Heart left ventricle (tissue), 16 donors: Measurements from ENCODE around the gene ANKRD11. TPM values are rescaled to one million over a fixed set of nuclear protein-coding genes. Genes with fewer than 3 reads are reported as not detected.
A peak's percentile ranks its signal among the peaks of the same experiment; 100 is the strongest.

Experiments used
- ATAC-seq, 4 donors: fragments of 200-7000 bp; cut with Tn5 transposase; one replicate each; pipeline ENCODE4 v1.9.1; 2020 to 2022; ENCODE audit warnings: moderate library complexity in 4 of 4, mild to moderate bottlenecking in 3 of 4, moderate number of reproducible peaks in 1 of 4
- DNase-seq, 5 donors: peaks; one replicate each; pipeline ENCODE4 v3.0.0-alpha.2; 2020
- H3K27ac ChIP-seq, 12 donors: fragments of 200-600 bp; sonication (generic) in 4 of 12; one replicate each; pipeline versions ENCODE4 v1.5.0 to v1.8.0; 2016 to 2022; ENCODE audit warnings: mild to moderate bottlenecking in 2 of 12
- H3K27me3 ChIP-seq, 9 donors: fragments of 200-600 bp; sonication (generic) in 2 of 9; one replicate each; pipeline versions ENCODE4 v1.5.1 to v1.8.0; 2016 to 2022; ENCODE audit warnings: mild to moderate bottlenecking in 3 of 9
- H3K36me3 ChIP-seq, 9 donors: fragments of 200-600 bp; sonication (generic) in 2 of 9; one replicate each; pipeline versions ENCODE4 v1.5.0 to v1.8.0; 2018 to 2022; ENCODE audit warnings: mild to moderate bottlenecking in 2 of 9
- H3K4me1 ChIP-seq, 12 donors: fragments of 200-600 bp; sonication (generic) in 4 of 12; one replicate each; pipeline versions ENCODE4 v1.5.0 to v1.8.0; 2016 to 2022; ENCODE audit warnings: mild to moderate bottlenecking in 3 of 12
- H3K4me3 ChIP-seq, 12 donors: fragments of 200-600 bp; sonication (generic) in 4 of 12; one replicate each; pipeline versions ENCODE4 v1.5.0 to v1.8.0; 2017 to 2022; ENCODE audit warnings: mild to moderate bottlenecking in 9 of 12, moderate library complexity in 4 of 12
- H3K9me3 ChIP-seq, 12 donors: fragments of 200-600 bp; sonication (generic) in 4 of 12; one replicate each; pipeline versions ENCODE4 v1.5.0 to v1.8.0; 2016 to 2022; ENCODE audit warnings: mild to moderate bottlenecking in 1 of 12
- POLR2A ChIP-seq, 2 donors: fragments of 450-650 bp; IDR thresholded peaks; one replicate each; pipeline ENCODE4 v1.6.1; 2017; ENCODE audit warnings: antibody characterized with exemption in 2 of 2, mild to moderate bottlenecking in 2 of 2, moderate library complexity in 2 of 2
- WGBS, 4 donors: extraction: QIAGEN DNeasy Blood & Tissue Kit in 2 of 4; methylation state at CpG; one replicate each; pipeline versions ENCODE4 v1.1.5 to v1.1.7; 2013 to 2018; 5-methylcytosine and 5-hydroxymethylcytosine counted together
- intact Hi-C, 10 donors: fragments of 100-400 bp; cut with DNase I; formaldehyde crosslinking; loops; one replicate each; pipeline versions ENCODE4 v1.11.1 to v1.14.2; 2022
- polyA plus RNA-seq, 2 donors: library from polyadenylated mRNA; stranded (reverse); fragments of 200-250 nt; gene quantifications; one replicate each; pipeline ENCODE4 v1.2.3, GENCODE V29; 2013
- total RNA-seq, 9 donors: library from RNA; depleted of rRNA in 2 of 9; stranded (reverse); fragments of >200 nt in 2 of 9; fragmentation: NEBNext Ultra II Directional in 3 of 9; extraction: Animal tissue kit (Norgen Biotek cat#: 25700) in 3 of 9; gene quantifications; one replicate each; pipeline versions ENCODE4 v1.1.0 to v1.2.4, GENCODE V29; 2016 to 2023
- TF ChIP-seq, protein P1 (sequence below), 12 donors: fragments of 200-600 bp; sonication (generic) in 4 of 12; IDR thresholded peaks; one replicate each; pipeline versions ENCODE4 v1.5.0 to v1.8.0; 2018 to 2022; ENCODE audit warnings: antibody characterized with exemption in 12 of 12, mild to moderate bottlenecking in 5 of 12
- donor health status: ischemic (EF 13 %, LVEDD 7.1; RV severe dilation, severe dysfunction).
- donor health status: healthy with polysubstance abuse.
- donor health status: DM: no; HTN: yes; CAD: no.
- donor health status: DM: no; HTN: no; CAD: no.
- donor health status: ischemic (EF 25% LVEDD 6.9; RV normal size, moderate dysfunction).
- donor health status: ischemic (EF 25% LVEDD 5.7; RV mildly dilated, moderate dysfunction).
- donor health status: healthy.
- donor health status: DM: yes; HTN: yes; CAD: no.
- donor health status: ischemic (EF 35%, LVEDD 5.7; RV mildly dilated, moderate dysfunction).
- donor health status: nonischemic (EF 11% LVEDD 7.7; RV severe dilation, severe dysfunction).
- donor health status: DM: yes; HTN: yes; CAD: no.
- donor health status: PGD.
- donor health status: ischemic (EF 29% LVEDD 5.4; RV normal size, mild dysfunction).
- donor health status: nonischemic (EF 23%, LVEDD 6.1; RV moderate dilation, normal function).

ANKRD11 gene
- total and polyA plus RNA-seq, 11 donors, result 53.6 to 123 (median 67.7) TPM

DNA sequence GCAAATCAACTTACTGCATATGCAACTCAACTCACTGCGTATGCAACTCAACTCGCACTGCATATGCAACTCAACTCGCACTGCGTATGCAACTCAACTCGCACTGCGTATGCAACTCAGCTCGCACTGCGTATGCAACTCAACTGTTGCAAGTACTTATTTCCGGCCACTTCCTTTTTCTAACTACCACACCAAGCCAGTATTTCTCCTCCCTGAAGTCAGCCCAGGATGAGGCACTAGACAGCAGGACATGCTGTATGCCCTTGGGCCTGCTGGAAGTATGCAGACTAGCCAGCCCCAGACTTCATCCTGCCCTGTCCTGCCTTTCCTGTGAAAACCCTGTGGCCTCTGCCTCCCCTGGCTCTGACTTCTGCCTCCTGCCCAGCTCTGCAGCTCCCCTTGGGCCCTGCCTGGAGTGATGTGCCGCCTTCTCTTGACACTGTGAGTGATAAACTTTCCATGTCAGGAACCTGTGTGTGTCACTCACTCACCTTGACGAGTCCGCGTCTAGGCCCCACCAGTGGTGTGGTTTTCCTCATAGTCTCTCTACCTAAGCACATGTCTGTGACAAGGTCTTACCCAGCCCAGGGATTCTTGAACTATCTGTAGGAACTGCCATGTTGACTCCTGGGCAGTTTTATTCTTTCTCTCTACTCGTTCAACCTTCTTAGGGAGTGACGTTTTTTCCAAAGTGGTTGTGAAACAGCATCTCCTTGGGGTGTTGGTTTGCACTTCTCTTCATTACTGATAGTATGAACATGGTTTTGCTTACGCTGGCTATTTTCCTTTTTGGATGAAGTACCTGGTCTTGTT is 256.5 kb downstream of the ANKRD11 start:
- peaks cover 0 to 9% (median 0%) of the 10 kb centered on the region in 12 donors for H3K9me3 ChIP-seq
- H3K27me3 ChIP-seq, result no peaks in the 10 kb centered on the region
- ATAC-seq (peak in 1 of 4 donors; percentile 32), DNase-seq (no peak)
- intact Hi-C loops, result no loop called here
- peaks cover 0 to 9% (median 0%) of the 10 kb centered on the region in 12 donors for H3K4me1 ChIP-seq
- peaks cover 0 to 50% (median 33%) of the 10 kb centered on the region in 9 donors for H3K36me3 ChIP-seq
- H3K4me3 ChIP-seq, result no peak overlapping the region
- 94 to 96% (median 95%) methylated on average over 16 of the region's 16 CpGs for WGBS, 4 donors
- TF ChIP-seq POLR2A (IDR thresholded peaks at IDR 0.05), result no peak
- TF ChIP-seq, protein P1, sequence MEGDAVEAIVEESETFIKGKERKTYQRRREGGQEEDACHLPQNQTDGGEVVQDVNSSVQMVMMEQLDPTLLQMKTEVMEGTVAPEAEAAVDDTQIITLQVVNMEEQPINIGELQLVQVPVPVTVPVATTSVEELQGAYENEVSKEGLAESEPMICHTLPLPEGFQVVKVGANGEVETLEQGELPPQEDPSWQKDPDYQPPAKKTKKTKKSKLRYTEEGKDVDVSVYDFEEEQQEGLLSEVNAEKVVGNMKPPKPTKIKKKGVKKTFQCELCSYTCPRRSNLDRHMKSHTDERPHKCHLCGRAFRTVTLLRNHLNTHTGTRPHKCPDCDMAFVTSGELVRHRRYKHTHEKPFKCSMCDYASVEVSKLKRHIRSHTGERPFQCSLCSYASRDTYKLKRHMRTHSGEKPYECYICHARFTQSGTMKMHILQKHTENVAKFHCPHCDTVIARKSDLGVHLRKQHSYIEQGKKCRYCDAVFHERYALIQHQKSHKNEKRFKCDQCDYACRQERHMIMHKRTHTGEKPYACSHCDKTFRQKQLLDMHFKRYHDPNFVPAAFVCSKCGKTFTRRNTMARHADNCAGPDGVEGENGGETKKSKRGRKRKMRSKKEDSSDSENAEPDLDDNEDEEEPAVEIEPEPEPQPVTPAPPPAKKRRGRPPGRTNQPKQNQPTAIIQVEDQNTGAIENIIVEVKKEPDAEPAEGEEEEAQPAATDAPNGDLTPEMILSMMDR (IDR thresholded peaks at IDR 0.05), result no peak
- H3K27ac ChIP-seq, result no peak overlapping the region

DNA sequence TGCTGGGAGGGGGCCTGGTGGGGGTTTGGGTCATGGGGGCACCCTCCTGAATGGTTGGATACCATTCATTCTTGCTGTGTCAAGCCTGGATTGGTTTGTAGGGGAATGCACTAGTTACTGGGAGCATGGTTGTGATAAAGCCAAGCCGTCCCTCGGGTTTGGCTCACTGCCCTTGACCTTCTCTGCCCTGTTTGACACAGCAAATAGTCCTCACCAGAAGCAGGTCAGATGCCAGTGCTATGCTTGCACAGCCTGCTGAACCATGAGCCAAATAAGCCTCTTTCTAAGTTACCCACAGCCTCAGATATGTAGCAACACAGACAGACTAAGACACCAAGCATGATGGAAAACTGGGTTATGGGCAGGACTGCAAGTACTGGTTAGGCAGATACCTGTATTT is 258.3 kb downstream of the ANKRD11 start:
- H3K36me3 ChIP-seq, result peaks cover 4 to 68% (median 51%) of the 10 kb centered on the region in 9 donors
- ATAC-seq (peak in 2 of 4 donors; percentile 15 to 30), DNase-seq (no peak)
- no peak for TF ChIP-seq POLR2A (IDR thresholded peaks at IDR 0.05)
- TF ChIP-seq, protein P1 (IDR thresholded peaks at IDR 0.05), result no peak
- WGBS, 4 donors, result 53 to 74% (median 64%) methylated on average over 2 of the region's 2 CpGs
- no peaks in the 10 kb centered on the region for H3K27me3 ChIP-seq
- H3K9me3 ChIP-seq, result peaks cover 0 to 26% (median 0%) of the 10 kb centered on the region in 12 donors
- no peak overlapping the region for H3K27ac ChIP-seq
- no peak overlapping the region for H3K4me3 ChIP-seq
- H3K4me1 ChIP-seq, result peaks cover 0 to 9% (median 0%) of the 10 kb centered on the region in 12 donors
- intact Hi-C loops, result no loop called here

DNA sequence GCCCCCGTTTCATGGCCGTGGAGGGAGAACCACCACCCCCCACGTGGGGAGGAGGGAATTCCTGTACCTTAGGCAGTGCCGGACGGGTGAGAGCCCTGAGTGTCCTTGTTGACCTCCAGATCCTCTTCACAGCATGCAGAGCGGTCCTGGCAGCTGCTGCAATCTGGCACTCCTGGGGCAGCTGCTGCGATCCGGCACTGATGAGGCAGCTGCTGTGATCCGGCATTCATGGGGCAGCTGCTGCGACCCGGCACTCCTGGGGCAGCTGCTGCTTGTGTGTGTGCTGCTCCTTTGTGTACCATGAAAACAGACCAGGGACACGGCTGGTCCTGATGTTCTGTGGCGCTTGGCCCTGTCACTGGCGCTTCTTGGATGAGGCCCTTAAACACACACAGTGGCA is 260.1 kb downstream of the ANKRD11 start:
- ATAC-seq (peak in 3 of 4 donors; percentile 39 to 74 (median 63)), DNase-seq (peak in 1 of 5 donors; percentile 34)
- Histone ChIP-seq H3K27me3 (no peaks in the 10 kb centered on the region), H3K4me1 (peaks cover 0 to 9% (median 0%) of the 10 kb centered on the region in 12 donors), H3K9me3 (peaks cover 0 to 31% (median 0%) of the 10 kb centered on the region in 12 donors), H3K27ac (no peak overlapping the region), H3K36me3 (peaks cover 4 to 85% (median 70%) of the 10 kb centered on the region in 9 donors), H3K4me3 (no peak overlapping the region)
- TF ChIP-seq, protein P1 (IDR thresholded peaks at IDR 0.05), result no peak
- TF ChIP-seq POLR2A (IDR thresholded peaks at IDR 0.05), result no peak
- WGBS, 4 donors, result 71 to 75% (median 74%) methylated on average over 10 to 14 of the region's 14 CpGs
- intact Hi-C loops, result no loop called here

DNA sequence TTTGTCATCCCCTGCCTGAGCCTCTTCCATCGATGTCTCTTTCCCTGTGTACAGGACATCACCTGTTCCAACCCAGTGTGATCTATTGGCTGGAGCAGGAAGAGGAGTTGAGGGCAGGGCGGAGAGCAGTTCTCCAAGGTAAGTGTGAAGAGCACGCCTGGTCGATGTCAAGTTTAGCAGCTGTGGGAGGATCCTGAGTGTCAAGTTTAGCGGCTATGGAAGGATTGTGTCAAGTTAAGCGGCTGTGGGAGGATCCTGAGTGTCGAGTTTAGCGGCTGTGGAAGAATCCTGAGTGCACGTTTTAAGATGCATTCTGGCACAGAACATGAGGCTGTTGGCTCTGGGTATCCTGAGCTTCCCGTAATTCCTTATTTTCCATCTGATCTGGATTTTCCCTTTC is 265.7 kb downstream of the ANKRD11 start:
- Histone ChIP-seq H3K36me3 (peaks cover 4 to 87% (median 78%) of the 10 kb centered on the region in 9 donors), H3K4me1 (no peaks in the 10 kb centered on the region), H3K9me3 (peaks cover 0 to 27% (median 0%) of the 10 kb centered on the region in 12 donors), H3K4me3 (no peak overlapping the region), H3K27me3 (no peaks in the 10 kb centered on the region), H3K27ac (no peak overlapping the region)
- intact Hi-C loops, result no loop called here
- ATAC-seq (no peak), DNase-seq (no peak)
- TF ChIP-seq, protein P1 (IDR thresholded peaks at IDR 0.05), result no peak
- no peak for TF ChIP-seq POLR2A (IDR thresholded peaks at IDR 0.05)
- WGBS, 4 donors, result 91 to 98% (median 96%) methylated on average over 10 of the region's 10 CpGs
